ENCODE measurements around the gene TAX1BP1.

Gene TAX1BP1

DNA sequence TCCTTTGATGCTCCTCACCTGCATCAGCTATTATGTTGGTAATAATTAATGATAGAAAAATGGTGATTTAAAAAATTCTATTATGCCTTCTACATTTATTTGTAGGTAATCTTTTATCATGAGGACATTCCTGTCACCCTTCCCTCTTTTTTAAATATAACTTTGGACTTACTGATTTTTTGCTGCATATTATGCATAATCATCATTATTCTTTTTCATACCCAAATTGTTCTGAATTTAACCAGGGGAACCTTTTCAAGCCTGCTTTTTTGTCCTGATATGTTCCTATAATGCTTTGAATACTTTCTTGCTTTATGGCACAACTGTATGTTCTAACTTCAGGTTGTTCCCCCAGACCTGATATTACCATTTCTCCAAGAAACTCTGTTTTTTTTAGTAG lies 48.5 kb downstream of the TAX1BP1 start:
- TF ChIP-seq CTCF (IDR thresholded peaks at IDR 0.05) = no peak

DNA sequence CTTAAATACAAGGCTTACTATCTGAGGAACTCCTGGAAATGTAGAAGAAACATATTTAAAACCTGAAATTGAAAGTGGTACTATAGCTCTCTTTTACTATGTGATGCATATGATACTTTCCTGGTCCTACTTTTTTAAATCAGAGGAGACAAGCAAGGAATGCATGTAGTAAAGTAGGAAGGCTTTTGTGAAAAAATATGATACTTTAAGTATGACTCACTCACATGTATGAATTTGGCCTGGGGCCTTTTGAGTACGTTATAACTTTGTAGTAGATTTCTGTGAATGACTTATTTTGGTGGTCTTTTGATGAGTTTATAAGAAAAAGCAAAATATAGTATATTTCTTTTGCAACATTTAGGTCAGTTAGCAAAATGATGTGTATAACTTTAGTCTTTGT lies 53.8 kb downstream of the TAX1BP1 start:
- no peak for TF ChIP-seq CTCF (IDR thresholded peaks at IDR 0.05)

DNA sequence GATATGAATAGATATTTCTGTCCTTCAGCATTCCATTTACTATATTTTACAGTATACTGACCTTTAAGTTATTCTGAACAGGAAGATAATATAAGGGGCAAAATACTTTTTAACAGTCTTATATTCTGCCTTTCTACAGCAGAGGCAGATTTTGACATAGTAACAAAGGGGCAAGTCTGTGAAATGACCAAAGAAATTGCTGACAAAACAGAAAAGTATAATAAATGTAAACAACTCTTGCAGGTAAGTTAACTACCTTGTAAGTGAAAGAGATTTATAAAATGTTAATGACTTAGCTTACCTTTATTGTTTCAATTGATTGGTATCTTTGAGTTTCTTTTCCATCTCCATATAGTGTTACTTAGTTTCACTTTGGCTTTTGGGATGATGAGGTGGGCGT lies 56.0 kb downstream of the TAX1BP1 start:
- no peak for TF ChIP-seq CTCF (IDR thresholded peaks at IDR 0.05)

GRCh38 chr7:27799212-27799611 lies 59.2 kb downstream of the TAX1BP1 start:
- no peak for TF ChIP-seq CTCF (IDR thresholded peaks at IDR 0.05)

DNA sequence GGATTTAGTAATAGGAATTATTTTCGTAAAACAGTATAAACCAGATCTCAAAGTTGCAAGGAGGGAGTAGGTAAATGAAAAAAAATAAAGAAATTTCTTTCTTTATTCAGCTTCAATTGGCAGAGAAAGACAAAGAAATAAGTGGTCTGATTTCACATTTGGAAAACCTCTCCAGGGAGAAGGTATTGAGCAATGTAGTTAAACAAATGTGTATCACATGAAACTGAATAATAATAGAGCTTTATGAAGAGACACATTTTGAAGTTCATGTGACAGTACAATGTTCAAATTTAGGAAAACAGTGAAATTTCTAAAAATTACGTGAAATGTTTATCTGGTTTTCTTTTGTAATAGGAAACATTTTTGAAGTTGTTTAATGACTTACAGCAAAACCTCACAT lies 63.0 kb downstream of the TAX1BP1 start:
- no peak for TF ChIP-seq CTCF (IDR thresholded peaks at IDR 0.05)

GRCh38 chr7:27804139-27804538 lies 64.2 kb downstream of the TAX1BP1 start:
- no peak for TF ChIP-seq CTCF (IDR thresholded peaks at IDR 0.05)

- TF ChIP-seq CTCF (IDR thresholded peaks at IDR 0.05) = no peak
Observed at GRCh38 chr7:27808626-27809025, 68.7 kb downstream of the TAX1BP1 start.

DNA sequence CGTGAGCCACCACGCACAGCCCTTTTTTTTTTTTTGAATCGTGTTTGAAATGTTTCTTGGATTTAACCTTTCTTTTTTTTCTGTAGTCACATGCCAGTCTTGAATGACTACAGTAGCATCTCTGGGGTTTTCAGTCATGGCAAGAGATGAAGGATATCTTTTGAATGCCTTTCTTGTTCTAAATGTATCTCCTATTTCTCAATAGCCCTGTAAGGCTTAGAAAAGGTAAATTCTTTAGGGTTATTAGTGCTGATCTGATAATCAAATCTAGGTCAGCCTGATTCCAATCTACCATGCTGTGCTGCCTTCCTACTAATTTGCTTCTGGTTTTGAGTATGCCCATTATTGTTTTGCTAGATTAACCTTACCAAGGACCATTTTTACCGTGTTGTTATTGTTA lies 70.2 kb downstream of the TAX1BP1 start:
- no peak for TF ChIP-seq CTCF (IDR thresholded peaks at IDR 0.05)
